Mammary epithelial cell (primary cell): ENCODE data around the gene EXD3.

Source experiments
- EZH2 ChIP-seq: IDR thresholded peaks from 2 replicates; pipeline ENCODE4 v1.6.1; 2012; ENCODE audit warnings: low read length, inconsistent platforms, borderline replicate concordance
- TF ChIP-seq, protein P1 (sequence below), 2 donors: IDR thresholded peaks in 1 of 2; conservative IDR thresholded peaks in 1 of 2; 2 replicates each; pipeline ENCODE4 v1.5.1; 2011 to 2012; ENCODE audit warnings: inconsistent platforms in 2 of 2, low read length in 2 of 2, mild to moderate bottlenecking in 2 of 2, control low read depth in 1 of 2, low read depth in 1 of 2; ENCODE audit not compliant: insufficient read depth in 1 of 2; ENCODE audit errors: extremely low read depth in 1 of 2

- no peak for TF ChIP-seq EZH2
- TF ChIP-seq, protein P1, sequence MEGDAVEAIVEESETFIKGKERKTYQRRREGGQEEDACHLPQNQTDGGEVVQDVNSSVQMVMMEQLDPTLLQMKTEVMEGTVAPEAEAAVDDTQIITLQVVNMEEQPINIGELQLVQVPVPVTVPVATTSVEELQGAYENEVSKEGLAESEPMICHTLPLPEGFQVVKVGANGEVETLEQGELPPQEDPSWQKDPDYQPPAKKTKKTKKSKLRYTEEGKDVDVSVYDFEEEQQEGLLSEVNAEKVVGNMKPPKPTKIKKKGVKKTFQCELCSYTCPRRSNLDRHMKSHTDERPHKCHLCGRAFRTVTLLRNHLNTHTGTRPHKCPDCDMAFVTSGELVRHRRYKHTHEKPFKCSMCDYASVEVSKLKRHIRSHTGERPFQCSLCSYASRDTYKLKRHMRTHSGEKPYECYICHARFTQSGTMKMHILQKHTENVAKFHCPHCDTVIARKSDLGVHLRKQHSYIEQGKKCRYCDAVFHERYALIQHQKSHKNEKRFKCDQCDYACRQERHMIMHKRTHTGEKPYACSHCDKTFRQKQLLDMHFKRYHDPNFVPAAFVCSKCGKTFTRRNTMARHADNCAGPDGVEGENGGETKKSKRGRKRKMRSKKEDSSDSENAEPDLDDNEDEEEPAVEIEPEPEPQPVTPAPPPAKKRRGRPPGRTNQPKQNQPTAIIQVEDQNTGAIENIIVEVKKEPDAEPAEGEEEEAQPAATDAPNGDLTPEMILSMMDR (conservative IDR thresholded peaks at IDR 0.05 in 1 of 2, IDR thresholded peaks at IDR 0.05 in 1 of 2; ENCODE audit: extremely low read depth in 1 of 2, insufficient read depth in 1 of 2, low read depth in 1 of 2, low read length in 2 of 2): no peak
Observed at GRCh38 chr9:137275203-137275587, 147.8 kb downstream of the EXD3 start.
